ENCODE data around the gene DIP2C. TPM values are rescaled to one million over a fixed set of nuclear protein-coding genes. Genes with fewer than 3 reads are reported as not detected.

DIP2C gene
- total RNA-seq, 2 donors from 2014 or later, result 13.0 to 13.7 TPM

GRCh38 chr10:727162-727790 lies 37.8 kb upstream of the DIP2C start:
- H3K27me3 ChIP-seq (ENCODE audit: control insufficient read depth, insufficient read depth, low read length, poor library complexity, severe bottlenecking), result no peaks in the 10 kb centered on the region
- 82 to 89% methylated on average over 11 to 15 of the region's 15 CpGs for WGBS, 2 experiments (ENCODE audit: insufficient coverage in 1 of 2, insufficient read length in 1 of 2)
- no peaks in the 10 kb centered on the region for H3K4me1 ChIP-seq (ENCODE audit: control insufficient read depth, insufficient read depth, low read length)
- peaks cover 18% of the 10 kb centered on the region for H3K9me3 Mint-ChIP-seq
- no peak overlapping the region for H3K27ac Mint-ChIP-seq
- H3K36me3 ChIP-seq (ENCODE audit: control insufficient read depth, insufficient read depth, low read length), result no peaks in the 10 kb centered on the region
- peaks cover 5% of the 10 kb centered on the region for H3K9me3 ChIP-seq (ENCODE audit: control insufficient read depth, low read length)
- H3K27me3 Mint-ChIP-seq (ENCODE audit: insufficient read depth), result no peaks in the 10 kb centered on the region
- no peak for TF ChIP-seq CTCF (conservative IDR thresholded peaks at IDR 0.05)
- H3K4me1 Mint-ChIP-seq, result no peaks in the 10 kb centered on the region
- no peak overlapping the region for H3K9ac ChIP-seq (ENCODE audit: extremely low read depth, low read length, poor library complexity, severe bottlenecking)
- no peak overlapping the region for H3K27ac ChIP-seq (ENCODE audit: low read depth, low read length)
- H3K4me3 Mint-ChIP-seq, result no peak overlapping the region
- H3K36me3 Mint-ChIP-seq (ENCODE audit: low read depth), result no peaks in the 10 kb centered on the region
- no peak overlapping the region for H3K4me3 ChIP-seq (ENCODE audit: low read length)
- no peak for DNase-seq

GRCh38 chr10:725786-726185 lies 36.3 kb upstream of the DIP2C start:
- no peak for DNase-seq
- no peaks in the 10 kb centered on the region for H3K36me3 ChIP-seq (ENCODE audit: control insufficient read depth, insufficient read depth, low read length)
- Mint-ChIP-seq H3K4me3 (no peak overlapping the region), H3K4me1 (no peaks in the 10 kb centered on the region), H3K27me3 (ENCODE audit: insufficient read depth) (no peaks in the 10 kb centered on the region), H3K36me3 (ENCODE audit: low read depth) (no peaks in the 10 kb centered on the region), H3K27ac (no peak overlapping the region), H3K9me3 (peaks cover 24% of the 10 kb centered on the region)
- no peaks in the 10 kb centered on the region for H3K9me3 ChIP-seq (ENCODE audit: control insufficient read depth, low read length)
- H3K27me3 ChIP-seq (ENCODE audit: control insufficient read depth, insufficient read depth, low read length, poor library complexity, severe bottlenecking), result no peaks in the 10 kb centered on the region
- WGBS, 2 experiments (ENCODE audit: insufficient coverage in 1 of 2, insufficient read length in 1 of 2), result 88 to 92% methylated on average over 9 to 11 of the region's 11 CpGs
- H3K9ac ChIP-seq (ENCODE audit: extremely low read depth, low read length, poor library complexity, severe bottlenecking), result no peak overlapping the region
- no peak for TF ChIP-seq CTCF (conservative IDR thresholded peaks at IDR 0.05)
- no peak overlapping the region for H3K27ac ChIP-seq (ENCODE audit: low read depth, low read length)
- no peak overlapping the region for H3K4me3 ChIP-seq (ENCODE audit: low read length)
- H3K4me1 ChIP-seq (ENCODE audit: control insufficient read depth, insufficient read depth, low read length), result no peaks in the 10 kb centered on the region

DNA sequence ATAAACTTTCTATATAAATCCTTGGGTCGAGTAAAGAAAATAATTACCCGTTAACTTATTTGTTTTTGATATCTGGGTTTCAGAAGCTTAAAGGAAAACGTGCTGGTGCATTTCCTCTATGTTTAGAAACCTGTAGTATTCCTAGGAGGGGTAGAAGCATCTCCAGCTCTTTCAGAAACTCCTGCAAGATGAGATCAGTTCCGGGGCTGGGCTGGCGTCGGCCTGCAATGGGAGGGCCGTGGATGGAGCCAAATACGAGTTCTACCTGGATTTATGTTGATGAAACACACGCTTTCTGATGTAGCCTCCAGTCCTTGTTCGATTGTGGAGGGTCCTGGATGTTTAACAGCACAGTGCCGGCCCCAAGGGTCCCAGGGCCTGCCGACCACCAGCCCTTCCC lies 35.8 kb upstream of the DIP2C start:
- Histone ChIP-seq H3K4me1 (ENCODE audit: control insufficient read depth, insufficient read depth, low read length) (no peaks in the 10 kb centered on the region), H3K4me3 (ENCODE audit: low read length) (no peak overlapping the region), H3K36me3 (ENCODE audit: control insufficient read depth, insufficient read depth, low read length) (no peaks in the 10 kb centered on the region), H3K27me3 (ENCODE audit: control insufficient read depth, insufficient read depth, low read length, poor library complexity, severe bottlenecking) (no peaks in the 10 kb centered on the region), H3K27ac (ENCODE audit: low read depth, low read length) (no peak overlapping the region), H3K9ac (ENCODE audit: extremely low read depth, low read length, poor library complexity, severe bottlenecking) (no peak overlapping the region), H3K9me3 (ENCODE audit: control insufficient read depth, low read length) (no peaks in the 10 kb centered on the region)
- Mint-ChIP-seq H3K27ac (no peak overlapping the region), H3K9me3 (peaks cover 24% of the 10 kb centered on the region), H3K4me1 (no peaks in the 10 kb centered on the region), H3K4me3 (no peak overlapping the region), H3K27me3 (ENCODE audit: insufficient read depth) (no peaks in the 10 kb centered on the region), H3K36me3 (ENCODE audit: low read depth) (no peaks in the 10 kb centered on the region)
- no peak for DNase-seq
- WGBS, 2 experiments (ENCODE audit: insufficient coverage in 1 of 2, insufficient read length in 1 of 2), result 91 to 95% methylated on average over 9 to 12 of the region's 12 CpGs
- no peak for TF ChIP-seq CTCF (conservative IDR thresholded peaks at IDR 0.05)
